Ishikawa (cell line): Measurements from ENCODE around the gene SLC25A5.

ENCODE experiments used
- CEBPB ChIP-seq: IDR thresholded peaks from 2 replicates; pipeline ENCODE4 v1.6.1; 2012
- EGR1 ChIP-seq: IDR thresholded peaks from 2 replicates; pipeline ENCODE4 v1.6.1; 2012
- EP300 ChIP-seq: IDR thresholded peaks from 2 replicates; pipeline ENCODE4 v1.6.1; 2012; ENCODE audit warnings: borderline replicate concordance
- NFIC ChIP-seq: IDR thresholded peaks from 2 replicates; pipeline ENCODE4 v1.6.1; 2012
- RAD21 ChIP-seq: IDR thresholded peaks from 2 replicates; pipeline ENCODE4 v1.6.1; 2012; ENCODE audit warnings: low read depth
- TAF1 ChIP-seq: IDR thresholded peaks from 2 replicates; pipeline ENCODE4 v1.6.1; 2012; ENCODE audit warnings: low read depth, mild to moderate bottlenecking
- YY1 ChIP-seq: IDR thresholded peaks from 2 replicates; pipeline ENCODE4 v1.6.1; 2012; ENCODE audit warnings: low read depth
- TF ChIP-seq, protein P1 (sequence below): IDR thresholded peaks from 2 replicates; pipeline ENCODE4 v1.6.1; 2012; ENCODE audit warnings: low read depth, mild to moderate bottlenecking

DNA sequence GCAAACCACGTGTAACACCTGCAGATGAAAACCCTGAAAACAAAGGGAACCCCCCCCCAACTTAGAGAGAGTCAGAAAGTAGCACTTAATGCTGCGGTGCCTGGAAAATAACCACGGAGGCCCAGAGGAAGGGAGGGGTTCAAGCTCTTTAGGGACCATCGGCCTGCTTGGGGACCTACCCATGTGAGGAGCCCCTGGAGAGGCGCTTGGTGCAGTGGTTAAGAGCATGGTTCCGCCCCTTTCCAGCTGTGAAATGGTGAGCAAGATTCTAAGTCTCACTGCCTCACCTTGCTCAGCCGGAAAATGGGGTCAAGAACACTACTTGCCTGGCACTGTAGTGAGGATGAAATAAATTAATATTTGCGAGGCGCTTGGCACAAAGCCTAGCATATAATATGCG lies 13.8 kb downstream of the SLC25A5 start:
- no peak for TF ChIP-seq EP300
- TF ChIP-seq CEBPB = no peak
- TF ChIP-seq NFIC = no peak
- no peak for TF ChIP-seq YY1
- TF ChIP-seq EGR1 = no peak
- TF ChIP-seq, protein P1, sequence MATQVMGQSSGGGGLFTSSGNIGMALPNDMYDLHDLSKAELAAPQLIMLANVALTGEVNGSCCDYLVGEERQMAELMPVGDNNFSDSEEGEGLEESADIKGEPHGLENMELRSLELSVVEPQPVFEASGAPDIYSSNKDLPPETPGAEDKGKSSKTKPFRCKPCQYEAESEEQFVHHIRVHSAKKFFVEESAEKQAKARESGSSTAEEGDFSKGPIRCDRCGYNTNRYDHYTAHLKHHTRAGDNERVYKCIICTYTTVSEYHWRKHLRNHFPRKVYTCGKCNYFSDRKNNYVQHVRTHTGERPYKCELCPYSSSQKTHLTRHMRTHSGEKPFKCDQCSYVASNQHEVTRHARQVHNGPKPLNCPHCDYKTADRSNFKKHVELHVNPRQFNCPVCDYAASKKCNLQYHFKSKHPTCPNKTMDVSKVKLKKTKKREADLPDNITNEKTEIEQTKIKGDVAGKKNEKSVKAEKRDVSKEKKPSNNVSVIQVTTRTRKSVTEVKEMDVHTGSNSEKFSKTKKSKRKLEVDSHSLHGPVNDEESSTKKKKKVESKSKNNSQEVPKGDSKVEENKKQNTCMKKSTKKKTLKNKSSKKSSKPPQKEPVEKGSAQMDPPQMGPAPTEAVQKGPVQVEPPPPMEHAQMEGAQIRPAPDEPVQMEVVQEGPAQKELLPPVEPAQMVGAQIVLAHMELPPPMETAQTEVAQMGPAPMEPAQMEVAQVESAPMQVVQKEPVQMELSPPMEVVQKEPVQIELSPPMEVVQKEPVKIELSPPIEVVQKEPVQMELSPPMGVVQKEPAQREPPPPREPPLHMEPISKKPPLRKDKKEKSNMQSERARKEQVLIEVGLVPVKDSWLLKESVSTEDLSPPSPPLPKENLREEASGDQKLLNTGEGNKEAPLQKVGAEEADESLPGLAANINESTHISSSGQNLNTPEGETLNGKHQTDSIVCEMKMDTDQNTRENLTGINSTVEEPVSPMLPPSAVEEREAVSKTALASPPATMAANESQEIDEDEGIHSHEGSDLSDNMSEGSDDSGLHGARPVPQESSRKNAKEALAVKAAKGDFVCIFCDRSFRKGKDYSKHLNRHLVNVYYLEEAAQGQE = no peak
- TF ChIP-seq RAD21 = no peak
- no peak for TF ChIP-seq TAF1
